Sigmoid colon (tissue), 4 donors: Measurements from ENCODE around the gene ATXN2.

Experiments used
- CTCF ChIP-seq, 4 experiments: fragments of 450-650 bp in 3 of 4; fragments of 200-600 bp in 1 of 4; IDR thresholded peaks; one replicate each; pipeline ENCODE4 v1.5.1; 2016 to 2019; ENCODE audit warnings: antibody characterized with exemption in 4 of 4, mild to moderate bottlenecking in 3 of 4, moderate library complexity in 2 of 4
- EP300 ChIP-seq, 4 donors: sonication (generic); formaldehyde crosslinking; IDR thresholded peaks; one replicate each; pipeline ENCODE4 v1.6.1; 2017; ENCODE audit warnings: antibody characterized with exemption in 4 of 4

DNA sequence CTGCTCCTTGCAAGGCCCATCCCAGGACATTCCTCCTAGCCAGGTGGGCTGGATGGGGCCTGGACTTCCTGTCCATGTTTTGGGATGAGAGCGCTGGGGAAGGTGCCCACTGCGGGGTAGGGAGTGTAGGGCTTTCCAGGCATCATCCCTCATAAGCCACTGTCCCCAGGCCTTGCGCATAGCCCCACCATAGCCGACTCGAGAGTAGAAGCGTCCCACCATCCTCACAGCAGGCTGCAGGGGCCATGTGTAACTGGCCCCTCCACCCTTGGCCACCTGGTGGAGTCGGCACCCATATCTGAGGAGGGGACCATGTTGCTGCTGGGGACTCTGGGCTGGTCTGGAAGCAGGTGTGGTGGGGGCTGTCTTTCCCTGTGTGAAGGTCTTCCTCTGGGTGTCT lies 162.8 kb downstream of the ATXN2 start:
- TF ChIP-seq EP300 (IDR thresholded peaks at IDR 0.05) (no peak), CTCF (IDR thresholded peaks at IDR 0.05) (no peak)
